PC-9 (cell line): ENCODE data around the gene ZNF438.

Experiments used
- CTCF ChIP-seq: fragments of 200-600 bp; sonication (generic); conservative IDR thresholded peaks from 2 replicates; pipeline ENCODE4 v1.6.1; 2017; ENCODE audit warnings: mixed run types, antibody characterized with exemption, mild to moderate bottlenecking, moderate library complexity
- EZH2 ChIP-seq: fragments of 200-600 bp; sonication (generic); IDR thresholded peaks from 2 replicates; pipeline ENCODE4 v1.8.0; 2017; ENCODE audit warnings: antibody characterized with exemption, low read depth

GRCh38 chr10:30931094-30931493 lies 100.6 kb downstream of the ZNF438 start:
- TF ChIP-seq CTCF (no peak), EZH2 (no peak)
